ENCODE results near the gene PTGER3.

PTGER3 gene

DNA sequence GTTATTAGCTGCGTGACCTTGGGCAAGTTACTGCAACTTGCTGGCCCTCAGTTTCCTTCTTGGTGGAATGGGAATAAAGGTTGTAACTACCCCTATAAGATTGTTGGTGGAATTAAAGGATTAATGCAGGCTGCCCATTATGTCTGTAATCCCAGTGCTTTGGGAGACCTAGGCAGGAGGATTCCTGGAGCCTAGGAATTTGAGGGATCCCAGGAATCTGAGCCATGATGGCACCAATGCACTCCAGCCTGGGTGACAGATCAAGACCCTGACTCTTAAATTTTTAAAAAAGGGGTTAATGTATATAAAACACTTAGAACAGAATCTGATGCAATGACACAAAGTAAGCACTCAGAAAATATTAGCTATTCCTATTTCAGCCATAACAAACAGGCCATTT is 67.3 kb downstream of the PTGER3 start:
- Histone ChIP-seq H3K27ac (ENCODE audit: low read length) (no peak overlapping the region), H3K36me3 (ENCODE audit: control insufficient read depth, insufficient read depth, low read length) (no peaks in the 10 kb centered on the region), H3K4me3 (ENCODE audit: low read length) (no peak overlapping the region), H3K9me3 (ENCODE audit: control insufficient read depth, insufficient read depth, low read length) (no peaks in the 10 kb centered on the region), H3K27me3 (ENCODE audit: control insufficient read depth, insufficient read depth, low read length) (no peaks in the 10 kb centered on the region), H3K4me1 (ENCODE audit: control insufficient read depth, insufficient read depth, low read length) (no peaks in the 10 kb centered on the region)
- no peak for DNase-seq (ENCODE audit: low read depth, low spot score)
- no CpG with 5 or more reads among the region's 1 CpG for WGBS (ENCODE audit: insufficient coverage, insufficient read length)

DNA sequence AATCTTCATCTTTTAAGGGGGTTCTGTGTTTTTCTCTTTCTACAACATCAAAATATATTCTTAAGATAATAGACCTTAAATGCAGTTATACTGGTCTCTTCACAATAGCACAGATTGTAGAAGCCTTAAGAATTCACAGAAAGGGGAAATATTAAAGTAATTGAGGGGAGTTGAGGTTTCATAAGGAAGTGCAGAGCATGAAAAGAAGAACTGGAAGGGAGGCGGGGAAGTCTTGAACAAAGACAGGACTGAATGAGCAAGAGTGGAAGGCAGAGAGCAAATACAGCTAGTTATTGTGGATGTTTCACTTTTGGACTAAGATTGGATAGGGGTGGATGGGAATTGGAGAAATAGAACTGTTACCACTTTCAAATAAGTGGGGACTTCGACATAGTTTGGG is 67.7 kb downstream of the PTGER3 start:
- WGBS (ENCODE audit: insufficient coverage, insufficient read length): no CpG with 5 or more reads among the region's 2 CpGs
- Histone ChIP-seq H3K36me3 (ENCODE audit: control insufficient read depth, insufficient read depth, low read length) (no peaks in the 10 kb centered on the region), H3K27ac (ENCODE audit: low read length) (no peak overlapping the region), H3K4me3 (ENCODE audit: low read length) (no peak overlapping the region), H3K4me1 (ENCODE audit: control insufficient read depth, insufficient read depth, low read length) (no peaks in the 10 kb centered on the region), H3K9me3 (ENCODE audit: control insufficient read depth, insufficient read depth, low read length) (no peaks in the 10 kb centered on the region), H3K27me3 (ENCODE audit: control insufficient read depth, insufficient read depth, low read length) (no peaks in the 10 kb centered on the region)
- no peak for DNase-seq (ENCODE audit: low read depth, low spot score)

DNA sequence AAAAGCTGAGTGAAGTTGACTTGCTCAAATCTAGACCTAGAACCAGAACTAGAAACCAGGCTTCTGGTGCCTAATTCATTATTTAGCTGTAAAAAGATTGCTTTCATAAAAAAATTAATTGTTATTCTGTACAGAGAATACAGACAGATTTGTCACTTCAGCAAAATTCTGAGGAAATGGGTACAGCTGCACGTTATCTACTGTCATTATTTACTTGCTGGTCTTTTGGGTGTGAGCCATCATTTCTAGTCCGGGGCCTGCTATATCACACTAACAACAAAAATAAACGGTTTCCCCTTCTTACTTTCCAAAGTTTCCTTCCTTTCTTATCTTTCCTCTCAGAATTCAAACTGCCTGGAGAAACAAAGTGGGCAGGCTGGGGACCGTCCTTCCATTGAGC is 68.3 kb downstream of the PTGER3 start:
- H3K4me1 ChIP-seq (ENCODE audit: control insufficient read depth, insufficient read depth, low read length): no peaks in the 10 kb centered on the region
- WGBS (ENCODE audit: insufficient coverage, insufficient read length): no CpG with 5 or more reads among the region's 4 CpGs
- H3K36me3 ChIP-seq (ENCODE audit: control insufficient read depth, insufficient read depth, low read length): no peaks in the 10 kb centered on the region
- H3K4me3 ChIP-seq (ENCODE audit: low read length): no peak overlapping the region
- H3K27me3 ChIP-seq (ENCODE audit: control insufficient read depth, insufficient read depth, low read length): no peaks in the 10 kb centered on the region
- no peaks in the 10 kb centered on the region for H3K9me3 ChIP-seq (ENCODE audit: control insufficient read depth, insufficient read depth, low read length)
- no peak overlapping the region for H3K27ac ChIP-seq (ENCODE audit: low read length)
- no peak for DNase-seq (ENCODE audit: low read depth, low spot score)

GRCh38 chr1:70978623-70979022 is 69.0 kb downstream of the PTGER3 start:
- H3K9me3 ChIP-seq (ENCODE audit: control insufficient read depth, insufficient read depth, low read length): no peaks in the 10 kb centered on the region
- no peaks in the 10 kb centered on the region for H3K36me3 ChIP-seq (ENCODE audit: control insufficient read depth, insufficient read depth, low read length)
- WGBS (ENCODE audit: insufficient coverage, insufficient read length): no CpG with 5 or more reads among the region's 1 CpG
- H3K27me3 ChIP-seq (ENCODE audit: control insufficient read depth, insufficient read depth, low read length): no peaks in the 10 kb centered on the region
- no peaks in the 10 kb centered on the region for H3K4me1 ChIP-seq (ENCODE audit: control insufficient read depth, insufficient read depth, low read length)
- DNase-seq (ENCODE audit: low read depth, low spot score): no peak
- no peak overlapping the region for H3K4me3 ChIP-seq (ENCODE audit: low read length)
- H3K27ac ChIP-seq (ENCODE audit: low read length): no peak overlapping the region

GRCh38 chr1:70977575-70977974 is 70.0 kb downstream of the PTGER3 start:
- no peaks in the 10 kb centered on the region for H3K36me3 ChIP-seq (ENCODE audit: control insufficient read depth, insufficient read depth, low read length)
- no peak overlapping the region for H3K27ac ChIP-seq (ENCODE audit: low read length)
- H3K4me3 ChIP-seq (ENCODE audit: low read length): no peak overlapping the region
- no peaks in the 10 kb centered on the region for H3K27me3 ChIP-seq (ENCODE audit: control insufficient read depth, insufficient read depth, low read length)
- no peaks in the 10 kb centered on the region for H3K4me1 ChIP-seq (ENCODE audit: control insufficient read depth, insufficient read depth, low read length)
- no peak for DNase-seq (ENCODE audit: low read depth, low spot score)
- no peaks in the 10 kb centered on the region for H3K9me3 ChIP-seq (ENCODE audit: control insufficient read depth, insufficient read depth, low read length)
- no CpG with 5 or more reads among the region's 3 CpGs for WGBS (ENCODE audit: insufficient coverage, insufficient read length)

DNA sequence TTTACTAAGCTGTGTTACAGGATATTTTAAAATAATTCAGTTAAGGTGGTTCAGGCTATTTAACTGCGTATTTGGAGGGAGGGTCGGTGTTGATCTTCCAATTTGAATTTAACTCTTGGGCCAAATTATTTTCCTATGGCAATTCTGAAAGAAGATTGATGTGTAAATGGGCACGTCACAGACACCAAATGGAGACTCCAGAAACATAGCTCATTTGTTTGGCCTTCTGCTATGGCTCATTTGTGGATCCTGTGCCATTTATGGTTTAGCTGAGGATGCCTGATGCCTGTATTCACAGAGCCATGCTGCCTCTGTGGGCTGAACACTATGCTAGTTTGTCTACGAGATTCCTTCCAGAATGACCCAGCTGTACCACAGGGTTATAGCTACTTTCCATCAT is 70.6 kb downstream of the PTGER3 start:
- no peaks in the 10 kb centered on the region for H3K27me3 ChIP-seq (ENCODE audit: control insufficient read depth, insufficient read depth, low read length)
- H3K27ac ChIP-seq (ENCODE audit: low read length): no peak overlapping the region
- H3K36me3 ChIP-seq (ENCODE audit: control insufficient read depth, insufficient read depth, low read length): no peaks in the 10 kb centered on the region
- WGBS (ENCODE audit: insufficient coverage, insufficient read length): no CpG with 5 or more reads among the region's 4 CpGs
- H3K4me3 ChIP-seq (ENCODE audit: low read length): no peak overlapping the region
- DNase-seq (ENCODE audit: low read depth, low spot score): no peak
- no peaks in the 10 kb centered on the region for H3K4me1 ChIP-seq (ENCODE audit: control insufficient read depth, insufficient read depth, low read length)
- H3K9me3 ChIP-seq (ENCODE audit: control insufficient read depth, insufficient read depth, low read length): no peaks in the 10 kb centered on the region

DNA sequence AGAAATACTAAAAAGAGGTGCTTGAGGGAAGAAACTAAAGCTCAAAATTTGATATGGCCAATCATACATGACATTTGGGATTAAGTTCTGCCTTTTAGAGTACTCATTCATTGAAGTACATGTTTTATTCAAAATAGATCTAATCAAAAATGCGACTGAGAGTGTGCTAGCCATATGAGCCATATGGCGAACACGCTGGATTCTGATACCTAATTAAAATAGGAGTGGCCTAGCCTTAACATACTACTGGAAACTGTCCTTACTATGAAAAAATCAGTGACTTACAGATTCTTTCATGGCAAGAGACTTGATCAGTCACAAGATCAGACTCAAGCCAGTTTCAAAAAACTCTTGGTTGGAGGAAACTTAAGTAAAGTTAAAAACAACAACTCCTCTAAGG is 73.9 kb downstream of the PTGER3 start:
- H3K36me3 ChIP-seq (ENCODE audit: control insufficient read depth, insufficient read depth, low read length): no peaks in the 10 kb centered on the region
- no CpG with 5 or more reads among the region's 3 CpGs for WGBS (ENCODE audit: insufficient coverage, insufficient read length)
- no peaks in the 10 kb centered on the region for H3K9me3 ChIP-seq (ENCODE audit: control insufficient read depth, insufficient read depth, low read length)
- no peak overlapping the region for H3K4me3 ChIP-seq (ENCODE audit: low read length)
- no peaks in the 10 kb centered on the region for H3K4me1 ChIP-seq (ENCODE audit: control insufficient read depth, insufficient read depth, low read length)
- DNase-seq (ENCODE audit: low read depth, low spot score): no peak
- H3K27ac ChIP-seq (ENCODE audit: low read length): no peak overlapping the region
- no peaks in the 10 kb centered on the region for H3K27me3 ChIP-seq (ENCODE audit: control insufficient read depth, insufficient read depth, low read length)

DNA sequence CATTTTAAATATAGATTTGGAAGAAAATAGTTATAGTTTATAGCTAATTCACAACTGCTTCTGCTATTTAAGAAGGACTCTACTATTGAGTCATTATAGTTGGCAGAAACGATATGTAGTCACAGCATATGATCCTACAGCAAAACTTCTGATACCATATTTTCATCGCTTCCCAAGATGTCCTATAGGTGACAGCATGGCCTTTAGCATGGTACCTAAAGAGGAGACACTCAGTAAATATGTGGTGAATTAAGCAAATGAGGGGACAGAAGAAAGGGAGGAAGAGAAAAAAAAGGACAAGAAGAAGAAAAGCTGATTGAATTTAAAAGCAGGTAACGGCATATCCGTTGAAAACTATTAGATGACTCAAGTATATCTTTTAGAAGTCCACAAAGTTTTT is 77.2 kb downstream of the PTGER3 start:
- DNase-seq (ENCODE audit: low read depth, low spot score): no peak
- H3K4me1 ChIP-seq (ENCODE audit: control insufficient read depth, insufficient read depth, low read length): no peaks in the 10 kb centered on the region
- no peaks in the 10 kb centered on the region for H3K27me3 ChIP-seq (ENCODE audit: control insufficient read depth, insufficient read depth, low read length)
- no peak overlapping the region for H3K4me3 ChIP-seq (ENCODE audit: low read length)
- no peaks in the 10 kb centered on the region for H3K36me3 ChIP-seq (ENCODE audit: control insufficient read depth, insufficient read depth, low read length)
- H3K9me3 ChIP-seq (ENCODE audit: control insufficient read depth, insufficient read depth, low read length): no peaks in the 10 kb centered on the region
- no peak overlapping the region for H3K27ac ChIP-seq (ENCODE audit: low read length)
- no CpG with 5 or more reads among the region's 4 CpGs for WGBS (ENCODE audit: insufficient coverage, insufficient read length)

- no peak for DNase-seq (ENCODE audit: low read depth, low spot score)
- H3K4me3 ChIP-seq (ENCODE audit: low read length): no peak overlapping the region
- no peaks in the 10 kb centered on the region for H3K27me3 ChIP-seq (ENCODE audit: control insufficient read depth, insufficient read depth, low read length)
- no peaks in the 10 kb centered on the region for H3K4me1 ChIP-seq (ENCODE audit: control insufficient read depth, insufficient read depth, low read length)
- no CpG with 5 or more reads among the region's 2 CpGs for WGBS (ENCODE audit: insufficient coverage, insufficient read length)
- H3K36me3 ChIP-seq (ENCODE audit: control insufficient read depth, insufficient read depth, low read length): no peaks in the 10 kb centered on the region
- H3K27ac ChIP-seq (ENCODE audit: low read length): no peak overlapping the region
- no peaks in the 10 kb centered on the region for H3K9me3 ChIP-seq (ENCODE audit: control insufficient read depth, insufficient read depth, low read length)
Observed at GRCh38 chr1:70966018-70966638, 81.5 kb downstream of the PTGER3 start.

- no CpG with 5 or more reads among the region's 6 CpGs for WGBS (ENCODE audit: insufficient coverage, insufficient read length)
- H3K9me3 ChIP-seq (ENCODE audit: control insufficient read depth, insufficient read depth, low read length): no peaks in the 10 kb centered on the region
- DNase-seq (ENCODE audit: low read depth, low spot score): no peak
- no peaks in the 10 kb centered on the region for H3K4me1 ChIP-seq (ENCODE audit: control insufficient read depth, insufficient read depth, low read length)
- H3K4me3 ChIP-seq (ENCODE audit: low read length): no peak overlapping the region
- H3K27ac ChIP-seq (ENCODE audit: low read length): no peak overlapping the region
- H3K27me3 ChIP-seq (ENCODE audit: control insufficient read depth, insufficient read depth, low read length): no peaks in the 10 kb centered on the region
- H3K36me3 ChIP-seq (ENCODE audit: control insufficient read depth, insufficient read depth, low read length): no peaks in the 10 kb centered on the region
Observed at GRCh38 chr1:70963374-70963773, 84.2 kb downstream of the PTGER3 start.

GRCh38 chr1:70961374-70961975 is 86.1 kb downstream of the PTGER3 start:
- no peak for DNase-seq (ENCODE audit: low read depth, low spot score)
- Histone ChIP-seq H3K4me3 (ENCODE audit: low read length) (no peak overlapping the region), H3K36me3 (ENCODE audit: control insufficient read depth, insufficient read depth, low read length) (no peaks in the 10 kb centered on the region), H3K4me1 (ENCODE audit: control insufficient read depth, insufficient read depth, low read length) (no peaks in the 10 kb centered on the region), H3K27ac (ENCODE audit: low read length) (no peak overlapping the region), H3K27me3 (ENCODE audit: control insufficient read depth, insufficient read depth, low read length) (no peaks in the 10 kb centered on the region), H3K9me3 (ENCODE audit: control insufficient read depth, insufficient read depth, low read length) (no peaks in the 10 kb centered on the region)
- WGBS (ENCODE audit: insufficient coverage, insufficient read length): no CpG with 5 or more reads among the region's 1 CpG
